ENCODE data around the gene ARHGAP6. TPM values are rescaled to one million over a fixed set of nuclear protein-coding genes. Genes with fewer than 3 reads are reported as not detected.
"Not testable (repeated sequence)": the region's sequence is repeated elsewhere in the genome, so short reads cannot be mapped to it uniquely, and the experiment has no call there.

ARHGAP6 gene
- total and polyA plus RNA-seq, 2 of the 4 experiments (the other 2 are of a cell fraction) = 1.4 to 1.8 TPM

GRCh38 chrX:11525685-11526084, 140.0 kb downstream of the ARHGAP6 start:
- H3K18ac ChIP-seq (ENCODE audit: low read depth, low read length) = no peak overlapping the region

GRCh38 chrX:11519234-11519633, 146.5 kb downstream of the ARHGAP6 start:
- H3K79me1 ChIP-seq (ENCODE audit: low read depth in 1 of 2, low read length in 2 of 2); ATAC-seq (ENCODE audit: low read depth); H3K4ac ChIP-seq (ENCODE audit: low read depth, low read length); H3K9ac ChIP-seq (ENCODE audit: low read depth, low read length); H2AK9ac ChIP-seq (replicated peaks; ENCODE audit: low read depth, low read length, poor library complexity); H2AK5ac ChIP-seq (ENCODE audit: low read depth, low read length); POLR2A ChIA-PET (ENCODE audit: unreplicated experiment); H2BK5ac ChIP-seq (ENCODE audit: low read depth, low read length, poor library complexity, severe bottlenecking); H4K5ac ChIP-seq (ENCODE audit: low read depth, low read length); H3K14ac ChIP-seq (replicated peaks; ENCODE audit: low read depth, low read length); H3K9me3 ChIP-seq (ENCODE audit: control insufficient read depth, insufficient read depth, low read length); H3K27me3 ChIP-seq (ENCODE audit: control insufficient read depth, insufficient read depth, low read length); H2AFZ ChIP-seq (replicated peaks; ENCODE audit: low read length, poor library complexity); H4K8ac ChIP-seq (ENCODE audit: low read depth in 2 of 2, low read length in 2 of 2); H4K20me1 ChIP-seq (ENCODE audit: insufficient read depth, low read length); H3K18ac ChIP-seq (ENCODE audit: low read depth, low read length); CTCF ChIA-PET; H3K4me2 ChIP-seq (ENCODE audit: low read depth, low read length); DNase-seq; H2BK15ac ChIP-seq (ENCODE audit: low read depth, low read length); H2BK120ac ChIP-seq (ENCODE audit: low read depth, low read length); H3K23ac ChIP-seq (ENCODE audit: low read depth, low read length); H3K9me1 ChIP-seq (ENCODE audit: insufficient read depth, low read length); BruUV-seq (replicated peaks); H4K91ac ChIP-seq (ENCODE audit: insufficient read depth, low read depth, low read length); H3K4me3 ChIP-seq (ENCODE audit: insufficient read depth, low read depth, low read length); H3K27ac ChIP-seq (ENCODE audit: insufficient read depth, low read length); H3K4me1 ChIP-seq (ENCODE audit: control insufficient read depth, insufficient read depth, low read length); H3K36me3 ChIP-seq (ENCODE audit: control insufficient read depth, insufficient read depth, low read length); dilution Hi-C loops (cut with HindIII; ENCODE audit: low sequenced_read_pairs, unreplicated experiment); H2BK20ac ChIP-seq (ENCODE audit: low read depth, low read length); H3K56ac ChIP-seq (ENCODE audit: extremely low read depth, insufficient read depth, low read length): not testable (repeated sequence)
- in situ Hi-C loops (cut with MboI; ENCODE audit: low sequenced_read_pairs) (loop anchor here (10.0 kb wide), 1 partner anchor 134 kb away; no protein-coding TSS in a partner anchor), intact Hi-C loops (cut with micrococcal nuclease) (loop anchor here (5.0 kb wide), 1 partner anchor 57 kb away; no protein-coding TSS in a partner anchor)
- no CpG with 5 or more reads among the region's 1 CpG for WGBS, 2 experiments (ENCODE audit: extremely low coverage in 2 of 2, insufficient read length in 1 of 2)

More at GRCh38 chrX:11525685-11526084, 140.0 kb downstream of the ARHGAP6 start:
- Histone ChIP-seq H2AK5ac (ENCODE audit: low read depth, low read length) (no peak overlapping the region), H3K56ac (ENCODE audit: extremely low read depth, insufficient read depth, low read length) (no peak overlapping the region), H2AK9ac (replicated peaks; ENCODE audit: low read depth, low read length, poor library complexity) (no peak overlapping the region), H4K5ac (ENCODE audit: low read depth, low read length) (no peak overlapping the region), H3K9ac (ENCODE audit: low read depth, low read length) (no peak overlapping the region), H3K4me2 (ENCODE audit: low read depth, low read length) (no peak overlapping the region), H4K8ac (ENCODE audit: low read depth in 2 of 2, low read length in 2 of 2) (no peak overlapping the region), H3K23ac (ENCODE audit: low read depth, low read length) (no peak overlapping the region), H3K9me1 (ENCODE audit: insufficient read depth, low read length) (no peaks in the 10 kb centered on the region), H3K4me1 (ENCODE audit: control insufficient read depth, insufficient read depth, low read length) (peaks cover 2% of the 10 kb centered on the region; the same call in 1 of the 2 replicates), H2BK5ac (ENCODE audit: low read depth, low read length, poor library complexity, severe bottlenecking) (no peak overlapping the region), H2BK120ac (ENCODE audit: low read depth, low read length) (no peak overlapping the region), H3K9me3 (ENCODE audit: control insufficient read depth, insufficient read depth, low read length) (no peaks in the 10 kb centered on the region), H2BK15ac (ENCODE audit: low read depth, low read length) (no peak overlapping the region), H3K27me3 (ENCODE audit: control insufficient read depth, insufficient read depth, low read length) (no peaks in the 10 kb centered on the region), H4K91ac (ENCODE audit: insufficient read depth, low read depth, low read length) (no peak overlapping the region), H2AFZ (replicated peaks; ENCODE audit: low read length, poor library complexity) (no peak overlapping the region), H2BK20ac (ENCODE audit: low read depth, low read length) (no peak overlapping the region), H3K79me1 (ENCODE audit: low read depth in 1 of 2, low read length in 2 of 2) (no peaks in the 10 kb centered on the region), H3K4me3 (ENCODE audit: insufficient read depth, low read depth, low read length) (no peak overlapping the region), H3K4ac (ENCODE audit: low read depth, low read length) (no peak overlapping the region), H4K20me1 (ENCODE audit: insufficient read depth, low read length) (no peaks in the 10 kb centered on the region), H3K14ac (replicated peaks; ENCODE audit: low read depth, low read length) (no peak overlapping the region), H3K27ac (ENCODE audit: insufficient read depth, low read length) (no peak overlapping the region), H3K36me3 (ENCODE audit: control insufficient read depth, insufficient read depth, low read length) (no peaks in the 10 kb centered on the region)
- dilution Hi-C loops (cut with HindIII; ENCODE audit: low sequenced_read_pairs, unreplicated experiment) (no loop called here), in situ Hi-C loops (cut with MboI; ENCODE audit: low sequenced_read_pairs) (loop anchor here (5.0 to 10.0 kb wide), 2 partner anchors 378 to 1341 kb away; no protein-coding TSS in a partner anchor), intact Hi-C loops (cut with micrococcal nuclease) (no loop called here)
- POLR2A ChIA-PET (ENCODE audit: unreplicated experiment) = no interaction called here
- DNase-seq = no peak
- no CpG with 5 or more reads among the region's 2 CpGs for WGBS, 2 experiments (ENCODE audit: extremely low coverage in 2 of 2, insufficient read length in 1 of 2)
- ATAC-seq (ENCODE audit: low read depth) = no peak
- no TSS peak for BruUV-seq (replicated peaks)
- no peak for TF ChIP-seq FOS (IDR thresholded peaks at IDR 0.05; ENCODE audit: low read depth, low read length)
- TF ChIP-seq MAFK (IDR thresholded peaks at IDR 0.05; ENCODE audit: low read depth, low read length) = no peak
- TF ChIP-seq BHLHE40 (IDR thresholded peaks at IDR 0.05; ENCODE audit: low read depth, low read length) = no peak
- TF ChIP-seq RCOR1 (IDR thresholded peaks at IDR 0.05; ENCODE audit: insufficient replicate concordance, low read length) = no peak
- TF ChIP-seq RFX5 (IDR thresholded peaks at IDR 0.05; ENCODE audit: low read depth, low read length) = no peak
- no peak for TF ChIP-seq POLR2A (IDR thresholded peaks at IDR 0.05; ENCODE audit: low read depth, low read length)
- no peak for TF ChIP-seq RAD21 (IDR thresholded peaks at IDR 0.05; ENCODE audit: low read length)
- no peak for TF ChIP-seq MAZ (IDR thresholded peaks at IDR 0.05; ENCODE audit: borderline replicate concordance, low read depth, low read length)
- CTCF ChIA-PET = no interaction called here
